Uterus (tissue), 2 donors: ENCODE results near the gene DENND2A.

ENCODE experiments used
- CTCF ChIP-seq, 4 experiments: fragments of 200-600 bp in 2 of 4; fragments of 450-650 bp in 2 of 4; sonication (generic) in 2 of 4; IDR thresholded peaks; one replicate each; pipeline ENCODE4 v1.5.1; 2016 to 2019; ENCODE audit warnings: antibody characterized with exemption in 4 of 4, mild to moderate bottlenecking in 2 of 4, moderate library complexity in 1 of 4
- POLR2A ChIP-seq, 2 donors: fragments of 450-650 bp; IDR thresholded peaks; one replicate each; pipeline ENCODE4 v1.6.1; 2016; ENCODE audit warnings: antibody characterized with exemption in 2 of 2, mild to moderate bottlenecking in 1 of 2, moderate library complexity in 1 of 2

GRCh38 chr7:140635345-140635744 is 5.3 kb downstream of the DENND2A start:
- TF ChIP-seq POLR2A (IDR thresholded peaks at IDR 0.05) (no peak), CTCF (IDR thresholded peaks at IDR 0.05) (no peak)
